HG02840 (cell line): ENCODE results near the gene YPEL1.
"Not testable (repeated sequence)": the region's sequence is repeated elsewhere in the genome, so short reads cannot be mapped to it uniquely, and the experiment has no call there.

Experiments used
- ATAC-seq: cut with Tn5 transposase; IDR thresholded peaks from one replicate; pipeline ENCODE4 v1.9.1; 2021; ENCODE audit warnings: mild to moderate bottlenecking, moderate library complexity, moderate number of reproducible peaks; ENCODE audit not compliant: unreplicated experiment, low FRiP score

Gene YPEL1

GRCh38 chr22:21686634-21687393 is 48.8 kb downstream of the YPEL1 start:
- ATAC-seq = no peak

- no peak for ATAC-seq
Observed at GRCh38 chr22:21686193-21686608, 49.4 kb downstream of the YPEL1 start.

- no peak for ATAC-seq
Observed at GRCh38 chr22:21685164-21685513, 50.5 kb downstream of the YPEL1 start.

DNA sequence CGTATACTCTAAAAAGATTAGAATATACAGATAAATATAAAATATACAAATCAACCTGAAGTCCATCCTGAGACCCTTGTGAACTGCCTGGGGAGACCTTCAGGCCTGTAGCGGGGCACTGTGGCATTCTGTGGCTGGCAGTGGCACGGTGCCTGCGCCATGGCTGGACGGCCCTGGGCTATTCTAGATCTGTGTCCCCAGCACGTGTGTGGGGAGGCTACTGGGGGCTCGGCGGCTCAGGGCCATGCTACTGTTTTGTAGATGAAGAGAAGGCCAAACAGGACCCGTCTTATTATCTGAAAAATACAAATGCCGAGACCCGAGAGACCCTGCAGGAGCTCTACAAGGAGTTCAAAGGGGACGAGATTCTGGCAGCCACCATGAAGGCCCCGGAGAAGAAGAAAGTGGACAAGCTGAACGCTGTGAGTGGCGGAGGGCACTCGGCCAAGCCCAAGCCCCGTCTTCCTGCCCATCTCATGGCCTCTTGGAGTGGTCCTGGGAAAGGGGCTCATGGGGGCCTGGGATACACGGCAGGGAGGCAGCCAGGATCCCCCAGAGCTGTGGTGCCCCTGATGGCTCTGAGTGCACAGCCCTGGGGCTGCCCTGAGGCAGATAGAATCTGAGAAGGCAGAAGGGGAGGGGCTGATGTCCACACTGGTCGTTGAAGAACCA is 51.0 kb downstream of the YPEL1 start:
- ATAC-seq = no peak

DNA sequence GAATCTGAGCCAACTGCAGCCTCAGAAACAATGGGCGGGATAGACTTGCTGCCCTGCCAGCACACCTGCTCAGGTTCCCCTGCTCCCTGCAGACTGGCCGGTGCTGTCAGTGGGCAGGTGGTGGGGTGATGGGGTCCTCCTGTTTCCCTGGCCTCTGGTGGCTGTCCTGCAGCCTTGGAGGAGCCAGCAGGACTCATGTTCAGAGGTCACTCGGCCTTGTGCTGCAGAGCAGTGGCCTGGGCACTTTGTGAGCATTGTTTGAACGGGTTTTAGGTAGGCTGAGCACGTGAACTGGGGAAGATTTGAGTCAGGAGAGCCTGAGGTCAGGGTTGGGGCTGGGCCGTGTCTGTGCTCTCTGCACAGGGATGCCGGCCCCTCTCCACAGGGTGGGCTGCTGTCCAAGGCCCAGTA is 52.2 kb downstream of the YPEL1 start:
- ATAC-seq = no peak

DNA sequence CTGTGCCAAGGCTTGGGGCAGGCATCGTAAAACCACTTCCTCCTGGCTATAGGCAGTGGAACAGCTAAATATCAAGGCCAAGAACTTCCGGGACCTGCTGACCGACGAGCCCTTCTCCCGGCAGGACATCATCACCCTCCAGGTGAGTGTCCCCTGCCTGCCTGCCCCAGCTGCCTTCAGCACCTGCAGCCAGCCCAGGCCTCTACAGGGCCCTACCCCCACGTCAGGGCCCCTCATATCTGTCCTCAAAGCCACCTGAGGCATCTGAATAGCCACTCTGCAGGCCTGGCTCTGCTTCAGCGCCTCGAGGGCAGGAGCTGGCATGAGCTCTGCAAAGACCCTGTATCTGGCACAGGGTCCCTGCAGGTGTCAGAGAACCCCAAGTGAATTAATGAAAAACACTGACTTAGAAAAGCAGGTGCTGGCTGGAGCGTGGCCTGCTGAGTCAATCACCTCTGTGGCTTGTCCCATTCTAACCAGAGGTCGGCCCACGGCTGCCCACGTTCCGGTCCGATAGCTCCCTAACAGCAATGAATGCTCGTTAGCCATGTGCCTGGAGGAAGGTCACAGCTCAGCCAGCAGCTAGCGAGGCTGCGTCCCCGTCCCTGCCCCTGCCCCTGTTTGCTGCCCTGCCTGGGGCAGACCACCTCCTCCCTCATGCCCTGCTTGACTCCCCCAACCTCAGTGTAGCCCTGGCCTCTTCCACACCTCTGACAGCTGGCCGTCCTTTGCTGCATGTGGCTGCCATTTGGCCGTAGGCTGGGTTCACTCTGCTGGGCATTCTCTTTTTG is 53.0 kb downstream of the YPEL1 start:
- no peak for ATAC-seq

GRCh38 chr22:21681566-21682370 is 53.8 kb downstream of the YPEL1 start:
- ATAC-seq = no peak

DNA sequence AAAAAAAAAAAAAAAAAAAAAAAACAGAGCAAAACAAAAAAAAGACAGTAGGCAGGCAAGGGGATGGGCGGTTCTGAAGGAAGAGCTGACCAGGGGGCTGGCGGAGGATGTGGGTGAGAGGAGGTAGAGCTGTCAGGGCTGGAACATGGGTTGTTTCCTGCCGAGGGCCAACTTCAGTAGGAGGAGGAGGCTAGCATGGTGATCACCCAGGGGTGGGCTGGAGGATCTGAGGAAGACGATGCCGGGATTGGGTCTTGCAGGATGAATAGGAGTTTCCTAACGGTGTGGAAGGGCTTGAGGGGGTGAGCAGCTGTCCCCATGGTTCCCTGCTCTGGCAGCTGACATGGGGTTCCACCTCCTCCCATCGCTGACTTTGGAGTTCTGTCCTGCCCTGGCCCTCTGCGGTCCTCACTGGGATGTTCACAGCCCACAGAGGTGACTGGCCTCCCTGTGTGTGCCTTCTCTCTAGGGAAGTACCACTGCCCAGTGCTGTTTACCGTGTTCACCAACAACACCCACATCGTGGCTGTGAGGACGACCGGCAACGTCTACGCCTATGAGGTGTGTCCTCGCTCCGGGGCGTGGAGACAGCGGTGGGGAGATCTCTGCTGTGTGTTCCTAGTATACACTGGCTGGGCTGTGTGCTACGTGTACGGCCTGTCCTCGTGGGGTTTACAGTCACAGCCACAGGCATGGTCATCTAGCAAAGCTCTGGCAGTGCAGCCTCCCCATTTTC is 54.6 kb downstream of the YPEL1 start:
- ATAC-seq = no peak

GRCh38 chr22:21679383-21679782 is 56.2 kb downstream of the YPEL1 start:
- ATAC-seq = no peak

GRCh38 chr22:21678842-21679241 is 56.8 kb downstream of the YPEL1 start:
- not testable (repeated sequence) for ATAC-seq

GRCh38 chr22:21677606-21678443 is 57.8 kb downstream of the YPEL1 start:
- no peak for ATAC-seq

DNA sequence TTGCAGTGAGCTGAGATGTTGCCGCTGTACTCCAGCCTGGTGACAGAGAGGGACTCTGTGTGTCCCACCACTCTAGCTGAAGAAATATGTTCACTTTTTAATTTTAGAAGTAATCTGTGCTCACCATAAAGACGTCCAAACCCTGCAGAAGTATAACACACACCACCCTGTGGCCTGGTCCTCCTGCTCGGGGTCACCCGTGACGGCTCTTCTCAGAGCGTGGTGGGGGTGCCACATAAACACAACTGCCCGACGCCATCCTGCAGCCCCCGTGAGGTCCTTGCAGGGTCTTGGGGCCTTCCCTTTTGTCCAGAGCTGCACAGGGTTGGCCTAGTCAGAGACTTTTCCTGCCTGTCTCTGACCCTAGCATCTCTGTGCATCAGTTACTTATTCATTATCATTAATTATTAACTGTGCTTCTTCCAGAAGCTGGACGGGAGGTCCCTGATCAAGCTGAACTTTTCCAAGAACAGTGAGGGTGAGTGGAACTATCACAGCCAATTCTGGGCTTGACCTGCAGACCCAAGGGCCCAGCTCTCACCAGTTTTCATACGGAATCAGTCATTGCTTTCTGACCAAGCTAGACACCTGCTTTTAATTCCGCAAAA is 60.9 kb downstream of the YPEL1 start:
- no peak for ATAC-seq

GRCh38 chr22:21673534-21674321 is 61.9 kb downstream of the YPEL1 start:
- ATAC-seq = no peak

DNA sequence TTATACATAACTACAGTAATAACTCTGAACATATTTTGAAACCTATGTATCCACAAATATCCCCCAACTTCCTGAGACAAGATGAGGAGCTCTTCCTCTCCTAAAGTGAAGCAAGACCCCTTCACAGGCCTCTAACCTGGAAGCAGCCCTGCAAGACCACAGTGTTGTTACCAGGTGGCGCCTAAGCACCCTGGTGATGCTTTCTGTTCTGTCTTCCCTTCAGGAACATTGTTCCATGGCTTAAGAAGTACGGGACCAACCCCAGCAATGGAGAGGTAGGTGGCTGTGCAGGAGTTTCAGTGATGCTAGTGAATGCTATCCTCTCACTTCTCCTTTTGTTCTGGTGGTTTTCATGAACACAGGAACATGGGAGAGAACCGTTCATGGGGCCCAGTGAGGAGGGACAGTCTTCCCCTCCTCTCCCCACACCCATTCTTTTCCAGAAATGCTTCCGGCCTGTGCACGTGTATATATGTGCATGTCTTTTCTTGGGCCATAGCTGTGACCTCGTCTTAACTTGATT is 63.4 kb downstream of the YPEL1 start:
- no peak for ATAC-seq

- ATAC-seq = no peak
Observed at GRCh38 chr22:21669026-21669425, 66.6 kb downstream of the YPEL1 start.

- ATAC-seq = no peak
Observed at GRCh38 chr22:21666786-21667185, 68.8 kb downstream of the YPEL1 start.

- ATAC-seq = no peak
Observed at GRCh38 chr22:21665047-21665851, 70.3 kb downstream of the YPEL1 start.
